NCI-H187 treated with DMSO at 0.1 percent for 48 hours (cell line): ENCODE measurements around the gene EMP2.
"Not testable (repeated sequence)": the region's sequence is repeated elsewhere in the genome, so short reads cannot be mapped to it uniquely, and the experiment has no call there.

Experiments used
- DNase-seq: peaks from one replicate; lab custom pipeline; 2025; lab: John Stamatoyannopoulos, UW

The EMP2 gene

DNA sequence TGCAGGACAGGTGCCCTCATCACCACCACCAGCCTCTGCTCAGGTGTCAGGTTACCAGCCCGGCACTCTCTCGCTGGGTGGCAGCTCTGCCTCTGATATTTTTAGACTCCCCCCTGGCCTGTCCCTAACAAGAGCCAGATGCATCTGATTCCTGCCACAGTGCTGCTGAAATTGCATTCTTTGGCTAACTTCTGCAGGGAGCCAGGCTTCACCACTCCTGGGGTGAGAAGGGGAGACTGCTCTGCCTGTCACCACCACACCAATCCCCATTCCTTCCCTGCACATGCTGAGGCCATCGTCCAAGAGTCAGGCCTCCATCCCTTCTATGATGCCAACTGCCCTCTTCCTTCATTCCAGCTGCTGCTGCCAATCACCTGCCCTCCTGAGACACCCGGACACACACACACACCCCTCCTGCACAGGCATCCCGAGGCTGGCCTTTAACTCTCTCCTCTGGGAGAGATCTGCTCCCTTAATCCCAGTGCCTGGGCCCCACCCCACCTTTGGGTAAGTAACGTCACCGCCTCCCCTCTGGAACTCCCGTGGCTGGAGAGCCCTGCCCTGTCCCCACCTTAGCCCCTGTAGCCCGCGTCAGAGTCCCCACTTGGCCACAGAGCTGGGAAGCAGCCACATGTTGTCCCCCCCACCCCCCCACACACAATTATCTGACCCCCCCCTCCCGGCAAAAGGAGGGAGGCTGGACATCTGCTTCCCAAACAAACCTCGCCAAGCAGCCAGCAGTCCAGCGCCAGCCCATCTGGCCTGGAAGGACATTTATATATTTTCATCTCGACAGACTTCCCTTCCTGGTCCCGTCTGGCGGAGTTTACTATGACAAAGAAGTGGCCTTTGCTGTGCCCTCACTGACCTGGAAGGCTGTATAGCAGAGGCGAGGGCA, 2.8 kb downstream of the EMP2 start:
- DNase-seq, result no peak

- DNase-seq, result no peak
Measured at GRCh38 chr16:10576390-10577304, 3.8 kb downstream of the EMP2 start.

DNA sequence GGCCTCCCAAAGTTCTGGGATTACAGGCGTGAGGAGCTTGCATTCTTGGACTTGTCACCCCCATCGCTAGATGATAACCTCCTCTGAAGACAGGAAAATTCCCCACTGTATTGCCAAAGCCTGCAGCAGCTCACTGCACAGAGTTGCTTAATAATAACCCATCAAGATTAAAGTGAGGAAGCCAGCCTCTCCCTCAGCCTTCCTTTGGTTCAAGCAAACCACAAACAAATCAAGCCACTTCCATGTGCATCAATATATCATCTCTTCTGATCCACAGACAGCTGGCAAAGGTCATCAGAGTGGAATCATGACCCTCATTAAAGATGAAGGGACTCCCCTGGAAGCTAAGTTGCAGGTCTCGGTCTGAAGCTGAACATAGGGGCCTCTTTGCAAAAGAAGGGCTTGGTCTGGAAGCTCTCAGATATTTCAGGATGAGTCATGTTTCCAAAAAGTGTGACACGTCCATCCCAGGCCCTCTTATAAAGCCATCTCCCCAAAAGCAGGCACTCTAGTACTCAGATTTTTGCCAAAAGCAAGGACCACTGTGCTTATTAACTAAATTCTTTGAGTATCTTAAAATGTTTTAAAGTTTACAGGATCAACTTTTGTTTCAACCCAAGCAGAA, 4.8 kb downstream of the EMP2 start:
- no peak for DNase-seq

GRCh38 chr16:10572611-10573010, 7.8 kb downstream of the EMP2 start:
- no peak for DNase-seq

DNA sequence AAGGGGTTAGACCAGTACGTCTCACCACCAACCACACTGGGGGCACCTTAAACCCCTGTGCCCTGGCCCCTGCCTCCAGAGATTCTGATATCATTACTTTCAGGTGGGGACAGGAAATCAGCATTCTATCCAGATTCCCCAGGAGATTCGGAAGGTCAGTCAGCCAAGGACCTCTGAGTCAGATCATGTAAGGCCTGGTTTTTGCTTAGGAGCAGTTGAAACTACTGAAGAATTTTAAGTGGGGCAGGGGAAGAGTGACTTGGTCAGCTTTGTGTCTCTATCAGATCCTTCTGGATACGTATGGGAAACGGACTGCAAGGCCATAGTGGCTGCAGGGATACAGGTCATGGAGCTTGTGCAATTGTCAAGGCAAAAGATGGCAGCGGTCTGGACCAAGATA, 9.0 kb downstream of the EMP2 start:
- DNase-seq, result no peak

DNA sequence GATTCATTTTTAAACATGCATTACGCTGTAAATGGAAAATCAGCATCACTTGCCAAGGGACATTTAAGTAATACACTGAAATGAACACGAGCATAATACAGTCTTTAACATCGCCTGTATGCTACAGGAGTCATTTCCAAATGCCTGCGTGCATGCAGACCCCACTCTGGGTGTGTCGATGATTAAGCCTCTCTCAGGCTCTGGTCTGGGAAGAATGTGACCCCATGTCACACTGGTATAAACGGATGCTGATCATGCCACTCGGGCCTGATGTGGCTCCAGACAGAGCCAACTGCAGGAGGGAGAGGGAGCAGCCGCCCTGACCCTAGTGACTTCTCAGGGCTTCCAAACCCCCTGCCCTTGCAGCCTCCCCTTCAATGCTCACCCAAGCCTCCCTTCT, 10.8 kb downstream of the EMP2 start:
- DNase-seq, result no peak

DNA sequence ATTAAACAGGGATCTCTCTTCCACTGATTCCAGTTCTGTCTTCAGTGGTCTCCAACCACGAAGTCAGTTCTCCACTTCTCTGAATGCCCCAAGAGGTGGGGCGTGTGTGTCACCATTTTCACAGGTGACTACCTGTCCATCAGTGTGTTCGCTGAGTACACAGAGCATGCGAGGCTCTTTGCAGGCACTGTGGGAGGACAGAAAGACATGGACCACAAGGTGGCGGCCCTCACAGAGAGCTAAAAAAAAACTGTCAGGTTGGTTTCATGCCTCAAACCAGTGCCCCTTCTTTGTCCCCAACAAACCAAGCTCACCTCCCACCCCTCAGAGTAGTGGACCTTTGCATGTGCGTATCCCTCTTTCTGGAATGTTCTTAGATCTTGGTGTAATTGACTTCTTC, 13.8 kb downstream of the EMP2 start:
- no peak for DNase-seq

- no peak for DNase-seq
Measured at GRCh38 chr16:10565167-10565566, 15.2 kb downstream of the EMP2 start.

DNA sequence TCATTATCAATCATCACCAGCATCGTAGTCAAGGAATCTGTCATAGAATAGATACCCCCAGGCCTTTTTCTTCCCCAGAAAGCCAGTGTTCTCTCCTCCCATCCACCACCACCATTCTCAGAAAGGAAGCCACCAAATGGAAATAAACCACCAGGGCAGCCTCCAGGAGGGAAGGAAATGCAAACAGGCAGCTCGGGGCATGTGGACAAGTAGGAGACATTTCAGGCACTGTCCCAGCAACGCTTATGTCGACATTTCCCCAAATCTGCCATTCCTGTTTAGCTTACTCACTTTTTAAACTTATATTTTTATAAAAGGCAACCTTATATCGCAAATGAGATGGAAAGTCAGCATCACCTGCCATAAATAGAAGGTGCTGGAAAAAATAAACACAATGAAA, 15.8 kb downstream of the EMP2 start:
- DNase-seq, result no peak

- DNase-seq, result no peak
Measured at GRCh38 chr16:10562361-10562899, 18.0 kb downstream of the EMP2 start.

DNA sequence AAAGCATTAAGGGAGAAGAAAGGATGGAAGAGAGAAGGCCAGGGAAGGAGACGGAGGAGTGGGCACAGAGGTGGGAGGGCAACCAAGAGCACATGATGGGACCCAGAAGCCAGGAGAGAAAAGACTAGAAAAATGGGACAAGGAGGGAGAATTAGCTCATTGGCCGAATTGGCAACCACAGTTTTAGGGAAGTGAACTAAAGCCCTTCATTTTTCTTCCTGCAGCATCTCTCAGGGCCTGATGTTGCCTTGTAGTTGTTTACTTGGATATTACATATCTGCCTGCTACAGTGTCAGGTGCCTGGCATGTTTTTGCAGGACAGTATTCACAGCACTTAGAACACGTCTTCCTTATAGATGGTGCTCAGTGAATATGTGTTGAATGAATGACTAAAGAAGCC, 19.0 kb downstream of the EMP2 start:
- no peak for DNase-seq

DNA sequence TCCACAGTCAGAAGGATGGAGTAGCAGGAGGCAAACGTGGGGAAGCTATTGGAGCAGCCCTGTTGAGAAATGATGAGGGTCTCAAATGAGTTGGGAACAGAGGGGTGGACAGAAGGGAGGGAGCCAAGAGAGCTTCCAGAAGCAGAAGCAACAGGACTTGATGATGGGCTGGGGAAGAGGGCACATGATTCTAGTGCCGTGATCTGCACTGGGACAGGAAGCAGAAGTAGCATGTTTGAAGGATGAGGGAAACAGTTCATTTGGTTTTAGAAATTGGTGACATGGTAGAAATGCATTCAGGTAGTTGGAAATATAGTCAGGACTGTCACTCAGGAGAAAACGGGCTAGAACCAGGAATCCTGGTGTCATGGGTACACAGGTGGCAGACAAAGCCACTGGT, 19.4 kb downstream of the EMP2 start:
- DNase-seq, result no peak

DNA sequence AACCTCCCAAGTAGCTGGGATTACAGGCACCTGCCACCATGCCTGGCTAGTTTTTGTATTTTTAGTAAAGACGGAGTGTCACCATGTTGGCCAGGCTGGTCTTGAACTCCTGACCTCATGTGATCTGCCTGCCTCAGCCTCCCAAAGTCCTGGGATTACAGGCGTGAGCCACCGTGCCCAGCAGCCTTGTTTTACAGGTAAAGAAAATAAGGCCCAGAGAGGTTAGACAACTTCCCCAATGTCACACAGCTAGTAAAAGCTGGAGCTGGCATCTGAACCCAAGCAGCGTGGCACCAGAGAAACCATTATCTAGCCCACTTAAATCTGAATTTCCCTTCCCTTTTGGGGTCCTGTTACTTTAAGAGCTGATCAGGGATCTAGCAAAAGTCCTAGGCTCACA, 20.6 kb downstream of the EMP2 start:
- not testable (repeated sequence) for DNase-seq

GRCh38 chr16:10558746-10559641, 21.4 kb downstream of the EMP2 start:
- no peak for DNase-seq

DNA sequence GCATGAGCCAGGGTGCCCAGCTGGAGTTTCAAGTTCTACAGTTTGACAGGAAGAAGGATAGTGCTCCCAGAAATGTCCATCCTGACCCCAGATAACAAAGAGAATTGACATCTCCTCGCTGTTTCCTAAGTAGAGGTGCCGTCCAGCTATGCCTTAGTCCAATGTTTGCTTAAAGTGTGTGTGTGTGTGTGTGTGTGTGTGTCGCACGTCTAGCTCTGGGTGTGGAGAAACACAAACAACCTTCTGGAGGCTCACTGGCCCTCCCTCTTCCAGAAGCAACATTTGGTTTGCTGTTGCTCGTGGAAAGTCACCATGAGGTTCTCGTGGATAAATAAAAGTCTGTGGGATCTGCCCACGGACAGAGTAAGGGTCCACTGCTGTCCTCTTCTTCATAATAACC, 22.1 kb downstream of the EMP2 start:
- DNase-seq, result no peak

DNA sequence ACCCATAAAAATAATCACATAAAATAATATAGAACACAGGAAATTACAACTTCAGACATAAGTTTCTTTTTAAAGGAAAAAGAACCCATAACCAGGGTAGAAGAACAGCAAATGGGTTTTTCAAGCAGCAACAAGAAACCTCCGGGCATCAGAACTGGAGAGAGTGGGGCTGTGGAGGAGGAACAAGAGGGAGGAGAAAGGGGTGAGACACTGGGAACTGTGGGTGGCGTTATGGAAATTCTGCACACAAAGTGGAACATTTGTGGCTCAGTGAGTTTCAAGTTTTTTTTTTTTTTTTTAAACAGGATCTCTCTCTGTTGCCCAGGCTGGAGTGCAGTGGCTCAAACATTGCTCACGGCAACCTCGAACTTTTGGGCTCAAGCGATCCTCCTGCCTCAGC, 22.6 kb downstream of the EMP2 start:
- DNase-seq, result no peak

DNA sequence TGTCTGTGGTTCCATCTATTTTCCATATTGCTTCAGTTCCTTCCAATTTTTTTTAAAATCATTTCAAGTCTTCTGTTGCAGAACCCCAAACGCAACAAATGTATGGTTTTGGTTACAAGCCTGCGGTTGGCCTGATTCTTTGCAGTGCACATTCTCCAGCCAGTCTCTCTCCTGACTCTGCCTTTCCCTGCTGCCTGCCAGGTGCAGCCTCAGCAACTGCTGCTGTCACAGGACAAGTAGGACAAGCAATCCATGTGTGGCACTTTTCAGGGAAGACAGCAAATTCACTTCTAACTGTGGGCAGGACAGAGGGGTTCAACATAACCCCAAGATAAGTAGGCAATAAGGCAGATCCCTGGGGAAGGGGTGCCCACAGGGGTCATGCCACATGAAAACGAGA, 24.2 kb downstream of the EMP2 start:
- no peak for DNase-seq

- no peak for DNase-seq
Measured at GRCh38 chr16:10554569-10554968, 25.8 kb downstream of the EMP2 start.

- DNase-seq, result no peak
Measured at GRCh38 chr16:10552998-10553491, 27.4 kb downstream of the EMP2 start.

GRCh38 chr16:10552281-10552680, 28.1 kb downstream of the EMP2 start:
- no peak for DNase-seq

DNA sequence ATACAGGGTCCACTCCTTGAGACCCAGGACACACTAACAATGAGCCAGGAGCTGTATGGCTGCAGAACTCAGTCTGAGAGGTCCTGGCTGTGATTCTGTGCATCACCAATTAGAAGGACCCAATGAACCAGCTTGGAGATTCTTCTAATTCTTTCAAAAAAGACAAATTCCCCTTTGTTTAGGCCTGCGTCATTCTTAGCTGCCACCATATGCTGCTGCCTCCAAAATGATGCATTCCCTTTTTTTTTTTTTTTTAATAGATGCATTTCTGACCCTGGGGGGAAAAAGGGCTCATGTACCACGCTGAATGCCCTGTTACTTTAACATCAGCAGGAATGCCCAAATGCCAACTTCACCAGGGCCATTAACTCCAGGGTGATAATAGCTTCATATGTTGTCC, 28.5 kb downstream of the EMP2 start:
- DNase-seq, result no peak
